Lung (tissue), 12 donors: ENCODE data around the gene DICER1. TPM values are rescaled to one million over a fixed set of nuclear protein-coding genes. Genes with fewer than 3 reads are reported as not detected.

Experiments
- ATAC-seq: fragments of 200-7000 bp; cut with Tn5 transposase; one replicate; pipeline ENCODE4 v1.9.1; 2020; ENCODE audit warnings: moderate number of reproducible peaks; ENCODE audit not compliant: insufficient read depth, low FRiP score
- DNase-seq, 3 donors: peaks; one replicate each; pipeline ENCODE4 v3.0.0-alpha.2; 2013 to 2017
- H3K27ac ChIP-seq, 2 donors: one replicate each; pipeline ENCODE4 v1.5.1; 2013; ENCODE audit warnings: mild to moderate bottlenecking in 2 of 2, moderate library complexity in 2 of 2, control low read depth in 1 of 2, inconsistent platforms in 1 of 2, low read depth in 1 of 2, low read length in 1 of 2
- H3K27me3 ChIP-seq, 3 donors: one replicate each; pipeline ENCODE4 v1.5.1; 2013; ENCODE audit warnings: low read length in 2 of 3; ENCODE audit not compliant: control insufficient read depth in 3 of 3, insufficient read depth in 3 of 3
- H3K36me3 ChIP-seq, 4 donors: one replicate each; pipeline ENCODE4 v1.5.1; 2013; ENCODE audit warnings: low read length in 4 of 4, mild to moderate bottlenecking in 1 of 4, moderate library complexity in 1 of 4; ENCODE audit not compliant: control insufficient read depth in 4 of 4, insufficient read depth in 4 of 4
- H3K4me1 ChIP-seq, 5 donors: one replicate each; pipeline ENCODE4 v1.5.1; 2013; ENCODE audit warnings: low read length in 5 of 5, mild to moderate bottlenecking in 2 of 5, moderate library complexity in 1 of 5; ENCODE audit not compliant: control insufficient read depth in 5 of 5, insufficient read depth in 5 of 5
- H3K4me3 ChIP-seq: one replicate; pipeline ENCODE4 v1.5.1; 2013; ENCODE audit warnings: mild to moderate bottlenecking, control low read depth, moderate library complexity
- H3K9ac ChIP-seq, 2 donors: one replicate each; pipeline ENCODE4 v1.5.1; 2013; ENCODE audit warnings: low read length in 2 of 2, control low read depth in 1 of 2; ENCODE audit not compliant: insufficient read depth in 1 of 2
- H3K9me3 ChIP-seq, 4 donors: one replicate each; pipeline ENCODE4 v1.5.1; 2013; ENCODE audit warnings: low read length in 3 of 4, mild to moderate bottlenecking in 1 of 4, moderate library complexity in 1 of 4; ENCODE audit not compliant: control insufficient read depth in 4 of 4, insufficient read depth in 3 of 4
- CTCF ChIP-seq: IDR thresholded peaks from 2 replicates; pipeline ENCODE4 v1.5.1; 2012; ENCODE audit warnings: mild to moderate bottlenecking; ENCODE audit errors: control extremely low read depth, extremely low read depth
- WGBS, 2 donors: extraction: QIAGEN DNeasy Blood & Tissue Kit; methylation state at CpG; one replicate each; pipeline ENCODE4 v1.1.7; 2013; 5-methylcytosine and 5-hydroxymethylcytosine counted together
- polyA plus RNA-seq, 2 donors: library from polyadenylated mRNA; stranded (reverse); fragments of 200-250 nt; gene quantifications; one replicate each; pipeline ENCODE4 v1.2.1, GENCODE V29; 2013
- total RNA-seq, 2 donors: library from RNA; depleted of rRNA in 1 of 2; stranded (reverse); fragments of >200 nt in 1 of 2; gene quantifications; one replicate each; pipeline ENCODE4 v1.2.1, GENCODE V29; 2014 to 2021
- donor health status: control.
- donor health status: control.
- donor health status: Bipolar disorder and iron deficiency.
- donor health status: healthy.
- donor health status: DM: yes; HTN: yes; CAD: no.

The DICER1 gene
- total and polyA plus RNA-seq, 4 donors, result 9.1 to 103 (median 44.1) TPM

GRCh38 chr14:95043314-95043713 lies 114.0 kb downstream of the DICER1 start:
- Histone ChIP-seq H3K27me3 (peaks cover 0 to 15% (median 7%) of the 10 kb centered on the region in 3 donors), H3K4me3 (no peak overlapping the region), H3K27ac (no peak overlapping the region), H3K9me3 (no peaks in the 10 kb centered on the region), H3K36me3 (no peaks in the 10 kb centered on the region), H3K4me1 (peaks cover 0 to 16% (median 0%) of the 10 kb centered on the region in 5 donors), H3K9ac (no peak overlapping the region)
- no peak for TF ChIP-seq CTCF
- DNase-seq (peak in 1 of 3 donors; percentile 9), ATAC-seq (no peak)
- 87% methylated on average over 6 of the region's 6 CpGs for WGBS, 2 donors

DNA sequence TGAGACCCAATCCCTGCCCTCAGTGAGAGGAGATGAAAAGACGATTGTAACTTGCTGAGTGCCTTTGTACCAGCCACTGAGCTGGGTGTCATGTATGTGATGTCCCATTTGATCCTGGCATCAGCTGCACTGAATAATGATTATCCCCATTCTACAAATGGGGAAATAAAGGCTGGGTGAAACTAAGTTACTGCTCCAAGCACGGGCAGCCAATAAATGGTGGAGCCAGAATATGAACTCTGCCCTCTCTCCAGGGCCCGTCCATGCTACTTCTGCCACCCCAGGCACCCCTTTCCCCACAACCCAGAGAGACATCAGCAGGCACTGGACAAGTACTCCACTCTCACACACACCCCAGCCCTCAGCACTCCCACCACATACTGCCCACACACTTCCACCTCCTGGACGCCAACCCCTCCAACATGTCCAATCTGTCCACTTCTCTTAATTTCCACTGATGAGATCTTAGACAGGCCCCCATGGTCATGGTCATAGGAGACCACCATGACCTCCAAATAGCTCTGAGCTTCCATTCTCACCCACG lies 115.8 kb downstream of the DICER1 start:
- Histone ChIP-seq H3K27me3 (peaks cover 0 to 15% (median 7%) of the 10 kb centered on the region in 3 donors), H3K9ac (no peak overlapping the region), H3K4me1 (peaks cover 0 to 6% (median 0%) of the 10 kb centered on the region in 5 donors), H3K36me3 (no peaks in the 10 kb centered on the region), H3K4me3 (no peak overlapping the region), H3K27ac (no peak overlapping the region), H3K9me3 (peaks cover 0 to 2% (median 0%) of the 10 kb centered on the region in 4 donors)
- 87 to 90% methylated on average over 5 of the region's 5 CpGs for WGBS, 2 donors
- ATAC-seq (no peak), DNase-seq (no peak)
- no peak for TF ChIP-seq CTCF

GRCh38 chr14:95040708-95041476 lies 116.4 kb downstream of the DICER1 start:
- Histone ChIP-seq H3K9me3 (peaks cover 0 to 2% (median 0%) of the 10 kb centered on the region in 4 donors), H3K4me3 (no peak overlapping the region), H3K36me3 (no peaks in the 10 kb centered on the region), H3K27ac (no peak overlapping the region), H3K27me3 (peaks cover 0 to 15% (median 7%) of the 10 kb centered on the region in 3 donors), H3K4me1 (peaks cover 0 to 3% (median 0%) of the 10 kb centered on the region in 5 donors), H3K9ac (no peak overlapping the region)
- ATAC-seq (peak; percentile 54), DNase-seq (no peak)
- WGBS, 2 donors, result 70 to 78% methylated on average over 9 of the region's 9 CpGs
- no peak for TF ChIP-seq CTCF
